Activated B cell treated with CpG ODN at 0.5 μM for 24 hours (primary cell): ENCODE results near the gene FSD2. TPM values are rescaled to one million over a fixed set of nuclear protein-coding genes. Genes with fewer than 3 reads are reported as not detected.

Experiments used
- ATAC-seq: fragments of 200-7000 bp; cut with Tn5 transposase; one replicate; pipeline ENCODE4 v1.10.0; 2021; ENCODE audit warnings: low read depth, mild to moderate bottlenecking, moderate library complexity
- CTCF ChIA-PET: fragments of 350-600 bp; sonication (Branson Sonifier 250); formaldehyde crosslinking; loops from one replicate; lab custom pipeline; 2021; ENCODE audit warnings: antibody characterized with exemption; lab: Charles Lee
- POLR2A ChIA-PET: fragments of 350-600 bp; sonication (Branson Sonifier 250); formaldehyde crosslinking; loops from one replicate; lab custom pipeline; 2021; ENCODE audit warnings: antibody characterized with exemption; lab: Charles Lee
- DNase-seq: peaks from one replicate; pipeline ENCODE4 v3.0.0; 2022
- H3K27ac Mint-ChIP-seq: one replicate; pipeline ENCODE4 v1.8.0; 2020; ENCODE audit warnings: mixed read lengths
- H3K27me3 Mint-ChIP-seq: one replicate; pipeline ENCODE4 v1.8.0; 2021; ENCODE audit warnings: mixed read lengths
- H3K36me3 Mint-ChIP-seq: one replicate; pipeline ENCODE4 v1.8.0; 2021; ENCODE audit warnings: low read depth, mixed read lengths
- H3K4me1 Mint-ChIP-seq: one replicate; pipeline ENCODE4 v1.8.0; 2021; ENCODE audit warnings: mixed read lengths
- H3K4me3 Mint-ChIP-seq: one replicate; pipeline ENCODE4 v1.8.0; 2020; ENCODE audit warnings: mild to moderate bottlenecking, mixed read lengths
- H3K9me3 Mint-ChIP-seq: one replicate; pipeline ENCODE4 v1.8.0; 2020; ENCODE audit warnings: mixed read lengths
- intact Hi-C: fragments of 100-400 bp; cut with micrococcal nuclease; formaldehyde crosslinking; loops from one replicate; pipeline ENCODE4 v1.15.1; 2024
- total RNA-seq: library from RNA; stranded (reverse); gene quantifications from 2 replicates; pipeline ENCODE4 v1.2.3, GENCODE V29; 2022
- TF ChIP-seq, protein P1 (sequence below): fragments of 200-600 bp; IDR thresholded peaks from one replicate; pipeline ENCODE4 v1.8.0; 2022; ENCODE audit warnings: antibody characterized with exemption, mild to moderate bottlenecking

FSD2 gene
- total RNA-seq, 1 donor from 2014 or later: not detected

GRCh38 chr15:82781349-82781748 lies 24.5 kb downstream of the FSD2 start:
- ATAC-seq (no peak), DNase-seq (no peak)
- POLR2A ChIA-PET: interaction anchor here (0.6 kb wide), 1 partner anchor 31 kb away, joined by 3 read pairs; no protein-coding TSS in a partner anchor

GRCh38 chr15:82778755-82779154 lies 27.1 kb downstream of the FSD2 start:
- CTCF ChIA-PET: no interaction called here
- DNase-seq (no peak), ATAC-seq (no peak)
- intact Hi-C loops: no loop called here
- no peaks in the 10 kb centered on the region for H3K27me3 Mint-ChIP-seq
- no peak overlapping the region for H3K27ac Mint-ChIP-seq
- no peaks in the 10 kb centered on the region for H3K9me3 Mint-ChIP-seq
- POLR2A ChIA-PET: no interaction called here
- TF ChIP-seq, protein P1, sequence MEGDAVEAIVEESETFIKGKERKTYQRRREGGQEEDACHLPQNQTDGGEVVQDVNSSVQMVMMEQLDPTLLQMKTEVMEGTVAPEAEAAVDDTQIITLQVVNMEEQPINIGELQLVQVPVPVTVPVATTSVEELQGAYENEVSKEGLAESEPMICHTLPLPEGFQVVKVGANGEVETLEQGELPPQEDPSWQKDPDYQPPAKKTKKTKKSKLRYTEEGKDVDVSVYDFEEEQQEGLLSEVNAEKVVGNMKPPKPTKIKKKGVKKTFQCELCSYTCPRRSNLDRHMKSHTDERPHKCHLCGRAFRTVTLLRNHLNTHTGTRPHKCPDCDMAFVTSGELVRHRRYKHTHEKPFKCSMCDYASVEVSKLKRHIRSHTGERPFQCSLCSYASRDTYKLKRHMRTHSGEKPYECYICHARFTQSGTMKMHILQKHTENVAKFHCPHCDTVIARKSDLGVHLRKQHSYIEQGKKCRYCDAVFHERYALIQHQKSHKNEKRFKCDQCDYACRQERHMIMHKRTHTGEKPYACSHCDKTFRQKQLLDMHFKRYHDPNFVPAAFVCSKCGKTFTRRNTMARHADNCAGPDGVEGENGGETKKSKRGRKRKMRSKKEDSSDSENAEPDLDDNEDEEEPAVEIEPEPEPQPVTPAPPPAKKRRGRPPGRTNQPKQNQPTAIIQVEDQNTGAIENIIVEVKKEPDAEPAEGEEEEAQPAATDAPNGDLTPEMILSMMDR: no peak
- H3K36me3 Mint-ChIP-seq: no peaks in the 10 kb centered on the region
- no peak overlapping the region for H3K4me3 Mint-ChIP-seq
- H3K4me1 Mint-ChIP-seq: no peaks in the 10 kb centered on the region

More at GRCh38 chr15:82781349-82781748, 24.5 kb downstream of the FSD2 start:
- CTCF ChIA-PET: no interaction called here
- H3K4me3 Mint-ChIP-seq: no peak overlapping the region
- H3K27ac Mint-ChIP-seq: no peak overlapping the region
- intact Hi-C loops: no loop called here
- no peaks in the 10 kb centered on the region for H3K9me3 Mint-ChIP-seq
- H3K36me3 Mint-ChIP-seq: no peaks in the 10 kb centered on the region
- TF ChIP-seq, protein P1: no peak
- peaks cover 6% of the 10 kb centered on the region for H3K27me3 Mint-ChIP-seq
- no peaks in the 10 kb centered on the region for H3K4me1 Mint-ChIP-seq

- POLR2A ChIA-PET: no interaction called here
- no peak overlapping the region for H3K4me3 Mint-ChIP-seq
- no peak overlapping the region for H3K27ac Mint-ChIP-seq
- no peaks in the 10 kb centered on the region for H3K4me1 Mint-ChIP-seq
- ATAC-seq: no peak
- no peak for DNase-seq
- H3K36me3 Mint-ChIP-seq: no peaks in the 10 kb centered on the region
- H3K27me3 Mint-ChIP-seq: no peaks in the 10 kb centered on the region
- CTCF ChIA-PET: no interaction called here
- intact Hi-C loops: no loop called here
- no peaks in the 10 kb centered on the region for H3K9me3 Mint-ChIP-seq
- TF ChIP-seq, protein P1: no peak
These were observed 31.4 kb downstream of the FSD2 start for GRCh38 chr15:82774496-82774895.

GRCh38 chr15:82771789-82772607 lies 33.9 kb downstream of the FSD2 start:
- TF ChIP-seq, protein P1: no peak
- ChIA-PET POLR2A (no interaction called here), CTCF (no interaction called here)
- intact Hi-C loops: no loop called here
- Mint-ChIP-seq H3K4me3 (no peak overlapping the region), H3K27ac (no peak overlapping the region), H3K4me1 (no peaks in the 10 kb centered on the region), H3K27me3 (no peaks in the 10 kb centered on the region), H3K36me3 (peaks cover 1% of the 10 kb centered on the region), H3K9me3 (peaks cover 3% of the 10 kb centered on the region)
- ATAC-seq (no peak), DNase-seq (no peak)

- peaks cover 6% of the 10 kb centered on the region for H3K36me3 Mint-ChIP-seq
- intact Hi-C loops: no loop called here
- peaks cover 4% of the 10 kb centered on the region for H3K4me1 Mint-ChIP-seq
- no peaks in the 10 kb centered on the region for H3K27me3 Mint-ChIP-seq
- peaks cover 5% of the 10 kb centered on the region for H3K9me3 Mint-ChIP-seq
- no peak for ATAC-seq
- POLR2A ChIA-PET: no interaction called here
- TF ChIP-seq, protein P1: no peak
- CTCF ChIA-PET: no interaction called here
- DNase-seq: no peak
- no peak overlapping the region for H3K27ac Mint-ChIP-seq
- H3K4me3 Mint-ChIP-seq: no peak overlapping the region
These were observed 37.3 kb downstream of the FSD2 start for GRCh38 chr15:82768414-82769054.
